LNCaP clone FGC (cell line): ENCODE data around the gene OGFOD1.
A peak's percentile ranks its signal among the peaks of the same experiment; 100 is the strongest.

Source experiments
- DNase-seq: peaks from one replicate; pipeline ENCODE4 v3.0.0-alpha.2; 2011; ENCODE audit warnings: low read depth
- H3K4me3 ChIP-seq: 2 replicates; pipeline ENCODE4 v1.5.1; 2011; ENCODE audit warnings: mild to moderate bottlenecking, low read depth, low read length, control low read depth
- CTCF ChIP-seq: IDR thresholded peaks from 2 replicates; pipeline ENCODE4 v1.5.1; 2012; ENCODE audit warnings: mild to moderate bottlenecking; ENCODE audit not compliant: control insufficient read depth, insufficient read depth; ENCODE audit errors: extremely low read depth

The OGFOD1 gene

GRCh38 chr16:56513091-56513490 is 61.7 kb downstream of the OGFOD1 start:
- H3K4me3 ChIP-seq, result no peak overlapping the region
- no peak for DNase-seq
- no peak for TF ChIP-seq CTCF

- H3K4me3 ChIP-seq, result no peak overlapping the region
- DNase-seq, result peak; percentile 85
- TF ChIP-seq CTCF, result peak; percentile 71
Observed at GRCh38 chr16:56513972-56514371, 62.6 kb downstream of the OGFOD1 start.

- no peak overlapping the region for H3K4me3 ChIP-seq
- DNase-seq, result no peak
- no peak for TF ChIP-seq CTCF
Observed at GRCh38 chr16:56514845-56515244, 63.5 kb downstream of the OGFOD1 start.

- no peak for TF ChIP-seq CTCF
- no peak overlapping the region for H3K4me3 ChIP-seq
- DNase-seq, result no peak
Observed at GRCh38 chr16:56515665-56516064, 64.3 kb downstream of the OGFOD1 start.

- no peak for DNase-seq
- H3K4me3 ChIP-seq, result no peak overlapping the region
- TF ChIP-seq CTCF, result no peak
Observed at GRCh38 chr16:56517206-56517605, 65.9 kb downstream of the OGFOD1 start.

GRCh38 chr16:56518425-56518824 is 67.1 kb downstream of the OGFOD1 start:
- no peak for TF ChIP-seq CTCF
- no peak for DNase-seq
- H3K4me3 ChIP-seq, result no peak overlapping the region

GRCh38 chr16:56519459-56520250 is 68.3 kb downstream of the OGFOD1 start, which contains the start of gene BBS2:
BBS2 (minus strand) TSS chr16:56520024; CDS start chr16:56519862, 162 bp downstream.
- DNase-seq, result peak; percentile 54
- no peak for TF ChIP-seq CTCF
- peak within 1 kb of the TSS; percentile 79 for H3K4me3 ChIP-seq
